ENCODE results near the gene SLC35A3.
"Not testable (repeated sequence)": the region's sequence is repeated elsewhere in the genome, so short reads cannot be mapped to it uniquely, and the experiment has no call there.

The SLC35A3 gene

GRCh38 chr1:99963041-99963795, 6.6 kb upstream of the SLC35A3 start:
- TF ChIP-seq, protein P1, sequence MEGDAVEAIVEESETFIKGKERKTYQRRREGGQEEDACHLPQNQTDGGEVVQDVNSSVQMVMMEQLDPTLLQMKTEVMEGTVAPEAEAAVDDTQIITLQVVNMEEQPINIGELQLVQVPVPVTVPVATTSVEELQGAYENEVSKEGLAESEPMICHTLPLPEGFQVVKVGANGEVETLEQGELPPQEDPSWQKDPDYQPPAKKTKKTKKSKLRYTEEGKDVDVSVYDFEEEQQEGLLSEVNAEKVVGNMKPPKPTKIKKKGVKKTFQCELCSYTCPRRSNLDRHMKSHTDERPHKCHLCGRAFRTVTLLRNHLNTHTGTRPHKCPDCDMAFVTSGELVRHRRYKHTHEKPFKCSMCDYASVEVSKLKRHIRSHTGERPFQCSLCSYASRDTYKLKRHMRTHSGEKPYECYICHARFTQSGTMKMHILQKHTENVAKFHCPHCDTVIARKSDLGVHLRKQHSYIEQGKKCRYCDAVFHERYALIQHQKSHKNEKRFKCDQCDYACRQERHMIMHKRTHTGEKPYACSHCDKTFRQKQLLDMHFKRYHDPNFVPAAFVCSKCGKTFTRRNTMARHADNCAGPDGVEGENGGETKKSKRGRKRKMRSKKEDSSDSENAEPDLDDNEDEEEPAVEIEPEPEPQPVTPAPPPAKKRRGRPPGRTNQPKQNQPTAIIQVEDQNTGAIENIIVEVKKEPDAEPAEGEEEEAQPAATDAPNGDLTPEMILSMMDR (IDR thresholded peaks at IDR 0.05; ENCODE audit: low read depth, low read length) = no peak
- no peak overlapping the region for H3K4me3 ChIP-seq (ENCODE audit: low read depth, low read length)

DNA sequence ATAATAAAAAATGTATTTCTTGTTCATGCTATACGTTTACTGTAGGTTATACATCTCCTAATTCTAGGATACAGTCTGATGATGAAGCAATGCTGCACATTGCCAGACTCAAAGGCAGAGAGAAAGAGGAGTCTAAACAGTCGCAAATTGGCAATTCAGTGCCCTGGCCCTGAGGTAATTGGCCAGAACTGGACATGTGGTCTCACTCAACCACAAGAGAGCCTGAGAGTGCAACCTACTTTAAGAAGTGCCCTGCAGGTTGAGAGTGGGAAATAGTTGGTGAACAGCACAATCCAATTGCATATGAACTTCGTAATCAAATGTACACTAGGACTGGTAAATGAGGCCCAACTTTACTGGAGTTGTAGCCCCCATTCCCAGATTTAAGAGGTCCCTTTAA, 5.0 kb upstream of the SLC35A3 start:
- no peak overlapping the region for H3K4me3 ChIP-seq (ENCODE audit: low read depth, low read length)
- TF ChIP-seq, protein P1 (IDR thresholded peaks at IDR 0.05; ENCODE audit: low read depth, low read length) = no peak

DNA sequence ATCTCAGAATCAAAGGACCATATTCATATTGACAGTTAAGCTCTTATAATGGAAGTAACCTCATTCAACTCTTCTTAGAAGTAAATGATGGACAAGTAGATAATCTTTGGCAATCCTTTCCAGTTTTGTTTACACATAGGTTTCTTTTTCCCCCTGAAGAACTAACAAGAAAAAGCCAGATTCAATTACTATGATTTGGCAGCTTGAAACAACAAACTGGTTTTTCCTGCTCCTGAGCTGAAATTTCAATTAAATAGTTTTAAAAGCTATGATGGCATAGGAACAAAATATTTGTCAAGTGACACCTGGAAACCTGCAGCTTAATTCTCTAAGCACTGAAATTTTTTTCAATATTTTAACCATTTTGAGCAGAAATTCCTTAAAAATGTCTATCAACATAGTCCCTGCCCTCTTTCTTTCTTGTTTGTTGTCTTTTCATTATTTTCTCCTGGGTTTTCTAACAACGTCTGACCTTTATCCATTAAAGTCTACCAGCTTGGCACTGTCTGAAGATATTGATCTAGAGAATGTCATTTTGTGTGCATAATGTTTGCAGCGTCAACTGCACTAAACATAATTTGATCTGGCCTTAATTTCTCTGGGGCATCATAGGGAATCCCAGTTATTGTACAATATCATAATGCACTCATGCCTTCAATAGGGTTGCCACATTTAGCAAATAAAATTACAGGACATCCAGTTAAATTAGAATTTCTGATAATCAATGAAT, 4.0 kb upstream of the SLC35A3 start:
- H3K4me3 ChIP-seq (ENCODE audit: low read depth, low read length) = no peak overlapping the region
- TF ChIP-seq, protein P1 (IDR thresholded peaks at IDR 0.05; ENCODE audit: low read depth, low read length) = no peak

- no peak overlapping the region for H3K4me3 ChIP-seq (ENCODE audit: low read depth, low read length)
Measured at GRCh38 chr1:99968214-99968613, 1.6 kb upstream of the SLC35A3 start.

GRCh38 chr1:99969260-99969728, 502 bp upstream of the SLC35A3 start:
- TF ChIP-seq, protein P1 (IDR thresholded peaks at IDR 0.05; ENCODE audit: low read depth, low read length) = no peak
- H3K4me3 ChIP-seq (ENCODE audit: low read depth, low read length) = peak overlapping the region; percentile 86

More at GRCh38 chr1:99968214-99968613, 1.6 kb upstream of the SLC35A3 start:
- TF ChIP-seq, protein P1 (IDR thresholded peaks at IDR 0.05; ENCODE audit: low read depth, low read length) = no peak

- peak overlapping the region; percentile 86 for H3K4me3 ChIP-seq (ENCODE audit: low read depth, low read length)
- TF ChIP-seq, protein P1 (IDR thresholded peaks at IDR 0.05; ENCODE audit: low read depth, low read length) = no peak
Measured at GRCh38 chr1:99970713-99971255, 988 bp downstream of the SLC35A3 start.

DNA sequence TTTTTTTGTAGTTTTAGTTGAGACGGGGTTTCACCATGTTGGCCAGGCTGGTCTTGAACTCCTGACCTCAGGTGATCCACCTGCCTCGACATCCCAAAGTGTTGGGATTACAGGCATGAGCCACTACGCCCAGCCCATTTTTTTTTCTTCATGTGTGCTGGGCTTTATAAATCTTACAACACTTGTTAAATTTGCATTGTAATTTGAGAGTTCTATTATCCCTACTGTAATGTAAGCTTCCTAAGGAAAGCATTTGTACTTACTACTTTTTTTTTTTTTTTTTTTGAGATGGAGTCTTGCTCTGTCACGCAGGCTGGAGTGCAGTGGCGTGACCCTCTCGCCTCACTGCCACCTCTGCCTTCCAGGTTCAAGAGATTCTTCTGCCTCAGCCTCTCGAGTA, 2.3 kb downstream of the SLC35A3 start:
- not testable (repeated sequence) for H3K4me3 ChIP-seq (ENCODE audit: low read depth, low read length)
